Measurements from ENCODE around the gene MYO18B. TPM values are rescaled to one million over a fixed set of nuclear protein-coding genes. Genes with fewer than 3 reads are reported as not detected.

The MYO18B gene
- total and polyA plus RNA-seq, 2 donors (not counting 1 experiment from before 2014, with no cell fraction given) = 0.15 TPM; not detected in 1

GRCh38 chr22:25883482-25884033 is 141.6 kb downstream of the MYO18B start:
- Histone ChIP-seq H4K20me1 (ENCODE audit: control insufficient read depth, insufficient read depth, low read length, poor library complexity, severe bottlenecking) (no peaks in the 10 kb centered on the region), H3K9ac (ENCODE audit: low read length) (no peak overlapping the region), H2AFZ (ENCODE audit: insufficient read depth, low read depth, low read length, poor library complexity, severe bottlenecking) (no peak overlapping the region), H3K9me3 (ENCODE audit: control extremely low read depth in 1 of 3, control insufficient read depth in 2 of 3, insufficient read depth in 1 of 3, low read length in 2 of 3) (no peaks in the 10 kb centered on the region), H3K27me3 (replicated peaks in 1 of 4; ENCODE audit: control extremely low read depth in 1 of 4, control insufficient read depth in 3 of 4, insufficient read depth in 4 of 4, low read length in 3 of 4) (peaks cover 0 to 4% (median 0%) of the 10 kb centered on the region in 4 experiments), H3K4me2 (replicated peaks; ENCODE audit: low read depth, low read length, poor library complexity, severe bottlenecking) (no peak overlapping the region), H3K79me2 (ENCODE audit: control insufficient read depth, insufficient read depth, low read length) (no peaks in the 10 kb centered on the region), H3K4me3 (ENCODE audit: control extremely low read depth in 1 of 5, extremely low read depth in 1 of 5, insufficient read depth in 1 of 5, low read depth in 2 of 5, low read length in 4 of 5) (no peak overlapping the region), H3K36me3 (replicated peaks in 1 of 2; ENCODE audit: control extremely low read depth in 1 of 2, control insufficient read depth in 1 of 2, extremely low read depth in 1 of 2, insufficient read depth in 2 of 2, low read length in 1 of 2) (no peaks in the 10 kb centered on the region), H3K4me1 (ENCODE audit: control insufficient read depth in 2 of 2, insufficient read depth in 2 of 2, low read length in 2 of 2) (no peaks in the 10 kb centered on the region), H3K27ac (ENCODE audit: low read length in 2 of 2) (no peak overlapping the region)
- Mint-ChIP-seq H3K9me3 (ENCODE audit: insufficient read depth) (no peaks in the 10 kb centered on the region), H3K4me1 (no peaks in the 10 kb centered on the region), H3K4me3 (no peak overlapping the region), H3K27ac (no peak overlapping the region), H3K27me3 (peaks cover 27% of the 10 kb centered on the region)
- ChIA-PET CTCF (no interaction called here), POLR2A (no interaction called here)
- intact Hi-C loops (cut with micrococcal nuclease) = no loop called here
- ATAC-seq (ENCODE audit: low read depth) (no peak), DNase-seq (no peak)
- WGBS (ENCODE audit: insufficient coverage) = no CpG with 5 or more reads among the region's 5 CpGs
- no peak for TF ChIP-seq CTCF (IDR thresholded peaks at IDR 0.05)
- no peak for TF ChIP-seq EZH2 (IDR thresholded peaks at IDR 0.05; ENCODE audit: borderline replicate concordance, insufficient read depth, low read depth, low read length, poor library complexity, severe bottlenecking)

- no peak for ATAC-seq (ENCODE audit: low read depth)
- CTCF ChIA-PET = no interaction called here
Measured at GRCh38 chr22:25884121-25884520, 142.1 kb downstream of the MYO18B start.

More at GRCh38 chr22:25884121-25884520, 142.1 kb downstream of the MYO18B start:
- Mint-ChIP-seq H3K4me3 (no peak overlapping the region), H3K27me3 (peaks cover 29% of the 10 kb centered on the region), H3K4me1 (no peaks in the 10 kb centered on the region), H3K27ac (no peak overlapping the region), H3K9me3 (ENCODE audit: insufficient read depth) (no peaks in the 10 kb centered on the region)
- Histone ChIP-seq H2AFZ (ENCODE audit: insufficient read depth, low read depth, low read length, poor library complexity, severe bottlenecking) (no peak overlapping the region), H3K4me2 (replicated peaks; ENCODE audit: low read depth, low read length, poor library complexity, severe bottlenecking) (no peak overlapping the region), H3K9me3 (ENCODE audit: control extremely low read depth in 1 of 3, control insufficient read depth in 2 of 3, insufficient read depth in 1 of 3, low read length in 2 of 3) (no peaks in the 10 kb centered on the region), H3K4me3 (ENCODE audit: control extremely low read depth in 1 of 5, extremely low read depth in 1 of 5, insufficient read depth in 1 of 5, low read depth in 2 of 5, low read length in 4 of 5) (no peak overlapping the region), H3K27me3 (replicated peaks in 1 of 4; ENCODE audit: control extremely low read depth in 1 of 4, control insufficient read depth in 3 of 4, insufficient read depth in 4 of 4, low read length in 3 of 4) (peaks cover 0 to 4% (median 0%) of the 10 kb centered on the region in 4 experiments), H3K27ac (ENCODE audit: low read length in 2 of 2) (no peak overlapping the region), H3K4me1 (ENCODE audit: control insufficient read depth in 2 of 2, insufficient read depth in 2 of 2, low read length in 2 of 2) (no peaks in the 10 kb centered on the region), H4K20me1 (ENCODE audit: control insufficient read depth, insufficient read depth, low read length, poor library complexity, severe bottlenecking) (no peaks in the 10 kb centered on the region), H3K9ac (ENCODE audit: low read length) (no peak overlapping the region), H3K79me2 (ENCODE audit: control insufficient read depth, insufficient read depth, low read length) (no peaks in the 10 kb centered on the region), H3K36me3 (replicated peaks in 1 of 2; ENCODE audit: control extremely low read depth in 1 of 2, control insufficient read depth in 1 of 2, extremely low read depth in 1 of 2, insufficient read depth in 2 of 2, low read length in 1 of 2) (no peaks in the 10 kb centered on the region)
- POLR2A ChIA-PET = no interaction called here
- DNase-seq = no peak
- intact Hi-C loops (cut with micrococcal nuclease) = no loop called here
- TF ChIP-seq EZH2 (IDR thresholded peaks at IDR 0.05; ENCODE audit: borderline replicate concordance, insufficient read depth, low read depth, low read length, poor library complexity, severe bottlenecking) (no peak), CTCF (IDR thresholded peaks at IDR 0.05) (no peak)
- 79% methylated on average over 3 of the region's 4 CpGs for WGBS (ENCODE audit: insufficient coverage)
